Progenitor cell of endocrine pancreas (in vitro differentiated cells): ENCODE data around the gene GAS7. TPM values are rescaled to one million over a fixed set of nuclear protein-coding genes. Genes with fewer than 3 reads are reported as not detected.

ENCODE experiments used
- DNase-seq: peaks from one replicate; pipeline ENCODE4 v3.0.0; 2021; ENCODE audit warnings: low spot score; ENCODE audit not compliant: unreplicated experiment
- H3K27ac Mint-ChIP-seq: 2 replicates; pipeline ENCODE4 v1.8.0; 2021; ENCODE audit warnings: mild to moderate bottlenecking, moderate library complexity, mixed read lengths
- H3K27me3 Mint-ChIP-seq: 2 replicates; pipeline ENCODE4 v1.8.0; 2021; ENCODE audit warnings: mixed read lengths
- H3K36me3 Mint-ChIP-seq: 2 replicates; pipeline ENCODE4 v1.8.0; 2022; ENCODE audit warnings: mixed read lengths; ENCODE audit not compliant: insufficient read depth
- H3K4me1 Mint-ChIP-seq: 2 replicates; pipeline ENCODE4 v1.8.0; 2021; ENCODE audit warnings: low read depth, mixed read lengths
- H3K4me3 Mint-ChIP-seq: 2 replicates; pipeline ENCODE4 v1.8.0; 2021; ENCODE audit warnings: low read depth, mild to moderate bottlenecking, moderate library complexity, mixed read lengths
- H3K9me3 Mint-ChIP-seq: 2 replicates; pipeline ENCODE4 v1.8.0; 2021; ENCODE audit warnings: low read depth, mixed read lengths
- CTCF ChIP-seq: fragments of 200-600 bp; sonication (generic); IDR thresholded peaks from one replicate; pipeline ENCODE4 v1.5.0; 2021; ENCODE audit warnings: antibody characterized with exemption, mild to moderate bottlenecking; ENCODE audit not compliant: unreplicated experiment
- total RNA-seq: library from RNA; stranded (reverse); gene quantifications from 2 replicates; pipeline ENCODE4 v1.2.1, GENCODE V29; 2021

GAS7 gene
- total RNA-seq, 1 donor from 2014 or later: 3.4 TPM

DNA sequence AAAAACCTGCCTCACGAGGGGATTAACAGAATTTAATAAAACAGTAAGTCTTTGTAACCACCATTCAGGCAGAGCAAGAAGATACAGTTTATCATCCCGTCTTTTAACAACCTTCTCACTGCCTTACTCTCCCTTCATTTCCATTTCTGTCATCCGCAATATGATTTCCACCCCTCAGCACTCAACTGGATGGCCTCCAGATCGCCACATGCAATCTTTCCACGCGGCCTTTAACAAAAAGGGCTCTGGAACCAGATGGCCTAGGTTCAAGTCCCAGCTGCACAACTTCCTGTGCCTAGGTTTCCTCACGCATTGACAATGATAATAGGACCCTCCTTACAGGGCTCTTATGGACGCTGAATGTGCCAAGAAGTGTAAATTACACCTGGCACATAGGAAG, 103.6 kb downstream of the GAS7 start:
- Mint-ChIP-seq H3K27me3 (peaks cover 14% of the 10 kb centered on the region), H3K4me1 (no peaks in the 10 kb centered on the region)

GRCh38 chr17:10092595-10092994, 105.8 kb downstream of the GAS7 start:
- H3K27ac Mint-ChIP-seq: no peak overlapping the region
- H3K4me3 Mint-ChIP-seq: no peak overlapping the region
- DNase-seq: no peak
- H3K9me3 Mint-ChIP-seq: peaks cover 7% of the 10 kb centered on the region
- peaks cover 3% of the 10 kb centered on the region for H3K4me1 Mint-ChIP-seq
- H3K36me3 Mint-ChIP-seq: no peaks in the 10 kb centered on the region
- peaks cover 14% of the 10 kb centered on the region for H3K27me3 Mint-ChIP-seq
- TF ChIP-seq CTCF: no peak

More for the DNA sequence above, 103.6 kb downstream of the GAS7 start:
- TF ChIP-seq CTCF: no peak
- Mint-ChIP-seq H3K9me3 (peaks cover 7% of the 10 kb centered on the region), H3K27ac (no peak overlapping the region), H3K36me3 (no peaks in the 10 kb centered on the region), H3K4me3 (no peak overlapping the region)
- DNase-seq: no peak

DNA sequence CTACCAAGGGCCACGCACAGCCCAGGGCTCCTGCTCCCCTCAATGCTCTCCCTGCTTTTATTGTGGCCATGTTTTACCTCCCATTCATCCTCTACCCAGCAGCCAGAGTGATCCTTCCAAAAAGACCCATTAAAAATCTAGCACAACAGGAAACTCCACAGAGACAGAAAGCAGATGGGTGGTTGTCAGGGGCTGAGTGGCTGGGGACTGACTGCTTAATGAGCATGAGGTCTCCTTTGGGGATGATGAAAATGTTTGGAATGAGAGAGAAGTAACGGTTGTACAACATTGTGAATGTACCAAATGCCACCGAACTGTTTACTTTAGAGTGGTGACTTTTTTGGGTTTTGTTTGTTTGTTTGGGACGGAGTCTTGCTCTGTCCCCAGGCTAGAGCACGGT, 107.4 kb downstream of the GAS7 start:
- TF ChIP-seq CTCF: no peak
- H3K27me3 Mint-ChIP-seq: peaks cover 9% of the 10 kb centered on the region
- H3K27ac Mint-ChIP-seq: peak overlapping the region; percentile 27
- no peak for DNase-seq
- peaks cover 7% of the 10 kb centered on the region for H3K9me3 Mint-ChIP-seq
- H3K4me1 Mint-ChIP-seq: peaks cover 8% of the 10 kb centered on the region
- no peaks in the 10 kb centered on the region for H3K36me3 Mint-ChIP-seq
- no peak overlapping the region for H3K4me3 Mint-ChIP-seq

DNA sequence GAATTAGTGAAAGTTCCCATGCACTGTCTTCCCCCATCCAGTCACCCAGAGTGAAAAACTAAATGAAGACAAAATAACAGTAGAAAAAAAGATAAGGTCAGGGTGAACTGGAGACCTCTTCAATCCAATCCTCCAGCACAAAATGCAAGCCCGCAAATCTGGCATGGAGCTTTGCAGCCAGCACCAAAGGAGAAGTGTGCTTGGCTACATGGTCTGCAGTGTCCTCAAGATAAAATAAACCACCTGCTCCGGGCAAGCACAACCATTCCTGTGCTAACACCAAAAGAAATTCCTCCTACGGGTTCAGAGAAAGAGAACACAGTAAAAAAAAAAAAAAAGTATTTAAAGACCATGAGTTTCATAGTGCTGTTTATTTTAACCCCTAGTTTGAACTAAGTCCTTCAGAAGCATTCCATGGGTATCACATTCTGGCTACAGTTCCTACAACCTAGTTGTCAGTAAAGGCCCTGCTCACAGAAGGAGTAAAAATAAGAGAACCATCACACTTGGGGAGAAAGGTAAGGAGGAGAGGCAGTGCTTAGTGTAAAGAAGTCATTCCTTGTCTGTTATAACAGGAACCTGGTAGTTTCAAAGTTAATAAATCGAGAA, 109.1 kb downstream of the GAS7 start:
- H3K9me3 Mint-ChIP-seq: peaks cover 7% of the 10 kb centered on the region
- H3K4me1 Mint-ChIP-seq: peaks cover 12% of the 10 kb centered on the region
- TF ChIP-seq CTCF: no peak
- DNase-seq: no peak
- H3K36me3 Mint-ChIP-seq: no peaks in the 10 kb centered on the region
- no peak overlapping the region for H3K4me3 Mint-ChIP-seq
- H3K27me3 Mint-ChIP-seq: peaks cover 6% of the 10 kb centered on the region
- H3K27ac Mint-ChIP-seq: no peak overlapping the region

DNA sequence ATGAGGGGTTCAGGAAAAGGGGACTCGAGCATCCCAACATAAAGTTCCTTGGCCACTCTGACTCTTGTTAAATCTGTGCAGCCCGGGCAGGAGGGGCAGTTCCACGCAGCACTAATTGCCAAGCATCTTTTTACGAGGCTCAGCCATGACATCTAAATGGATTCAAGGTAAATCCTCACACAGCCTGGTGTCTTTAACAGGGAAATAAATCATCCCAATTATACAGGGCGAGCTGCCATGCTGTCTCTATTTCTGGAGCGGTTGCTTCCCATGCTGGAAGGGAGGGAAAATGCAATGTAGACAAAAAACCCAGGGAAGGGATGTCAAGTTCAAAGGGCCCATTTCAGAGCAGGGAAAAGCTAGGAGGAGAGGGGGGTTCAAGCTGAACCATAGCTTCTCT, 110.0 kb downstream of the GAS7 start:
- no peak for DNase-seq
- H3K9me3 Mint-ChIP-seq: peaks cover 9% of the 10 kb centered on the region
- peaks cover 12% of the 10 kb centered on the region for H3K4me1 Mint-ChIP-seq
- H3K36me3 Mint-ChIP-seq: no peaks in the 10 kb centered on the region
- peaks cover 6% of the 10 kb centered on the region for H3K27me3 Mint-ChIP-seq
- no peak overlapping the region for H3K4me3 Mint-ChIP-seq
- H3K27ac Mint-ChIP-seq: no peak overlapping the region
- no peak for TF ChIP-seq CTCF
